IPS-NIHi11 (cell line): Measurements from ENCODE around the gene EDN1.
"Not testable (repeated sequence)": the region's sequence is repeated elsewhere in the genome, so short reads cannot be mapped to it uniquely, and the experiment has no call there.

Experiments
- DNase-seq: peaks from one replicate; pipeline ENCODE4 v3.0.0; 2012; ENCODE audit warnings: mixed read lengths, low spot score

Gene EDN1

GRCh38 chr6:12294851-12295536 is 4.8 kb downstream of the EDN1 start:
- DNase-seq, result no peak

GRCh38 chr6:12295558-12296254 is 5.5 kb downstream of the EDN1 start:
- no peak for DNase-seq

DNA sequence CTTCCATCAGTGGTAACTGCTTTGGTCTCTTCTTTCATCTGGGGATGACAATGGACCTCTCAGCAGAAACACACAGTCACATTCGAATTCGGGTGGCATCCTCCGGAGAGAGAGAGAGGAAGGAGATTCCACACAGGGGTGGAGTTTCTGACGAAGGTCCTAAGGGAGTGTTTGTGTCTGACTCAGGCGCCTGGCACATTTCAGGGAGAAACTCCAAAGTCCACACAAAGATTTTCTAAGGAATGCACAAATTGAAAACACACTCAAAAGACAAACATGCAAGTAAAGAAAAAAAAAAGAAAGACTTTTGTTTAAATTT is 6.1 kb downstream of the EDN1 start:
- DNase-seq, result no peak

GRCh38 chr6:12296604-12297003 is 6.4 kb downstream of the EDN1 start:
- DNase-seq, result no peak

DNA sequence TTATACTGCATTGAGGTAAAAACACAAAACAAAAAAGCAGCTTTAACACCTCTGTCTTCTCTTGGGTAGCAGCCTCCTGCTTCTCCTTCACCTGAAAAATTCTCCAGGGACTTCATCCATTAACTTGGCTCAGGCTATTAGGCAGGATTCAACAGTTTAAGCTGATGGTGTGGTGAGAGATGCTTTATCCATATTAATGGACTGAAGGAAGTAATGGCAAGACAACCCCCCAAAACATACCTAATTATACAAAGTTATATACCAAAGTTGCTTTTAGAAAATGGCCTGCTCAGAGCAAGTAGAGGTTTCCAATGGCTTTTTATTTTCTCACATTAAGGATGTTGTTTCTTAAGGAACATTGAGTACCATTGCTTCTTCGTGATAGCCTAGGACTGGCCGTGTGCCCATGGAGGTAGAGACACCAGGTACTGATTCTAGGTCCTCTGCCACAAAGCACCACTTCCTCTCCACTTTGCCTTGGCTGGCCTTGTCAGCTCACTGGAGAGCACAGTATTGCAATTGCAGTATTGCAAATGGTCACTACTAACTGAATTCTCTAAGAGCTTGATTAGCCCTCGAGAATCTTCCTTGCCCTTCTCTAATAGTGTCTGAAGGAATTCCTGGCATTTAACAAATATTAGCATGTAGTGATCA is 7.3 kb downstream of the EDN1 start:
- no peak for DNase-seq

GRCh38 chr6:12298017-12298978 is 8.1 kb downstream of the EDN1 start:
- DNase-seq, result no peak

GRCh38 chr6:12298995-12299394 is 8.8 kb downstream of the EDN1 start:
- DNase-seq, result no peak

DNA sequence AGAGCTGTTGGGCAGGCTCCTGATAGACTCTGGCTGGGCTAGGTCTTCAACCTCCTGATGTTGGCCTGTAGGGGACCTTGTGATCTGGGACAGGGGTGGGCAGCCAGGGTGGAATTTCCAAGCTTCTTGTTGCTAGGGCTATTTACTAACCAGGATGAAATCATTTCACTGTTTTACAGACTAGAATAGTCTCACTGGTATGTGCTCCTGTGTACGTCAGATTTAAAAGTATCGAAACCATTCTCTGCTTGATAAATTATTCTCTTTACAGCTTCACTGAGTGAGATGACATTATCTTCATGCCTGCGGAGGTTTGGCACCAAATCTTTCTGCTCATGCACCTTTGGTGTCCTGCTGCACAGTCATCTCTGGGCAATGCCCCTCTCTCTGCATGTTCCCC is 10.9 kb downstream of the EDN1 start:
- DNase-seq, result no peak

DNA sequence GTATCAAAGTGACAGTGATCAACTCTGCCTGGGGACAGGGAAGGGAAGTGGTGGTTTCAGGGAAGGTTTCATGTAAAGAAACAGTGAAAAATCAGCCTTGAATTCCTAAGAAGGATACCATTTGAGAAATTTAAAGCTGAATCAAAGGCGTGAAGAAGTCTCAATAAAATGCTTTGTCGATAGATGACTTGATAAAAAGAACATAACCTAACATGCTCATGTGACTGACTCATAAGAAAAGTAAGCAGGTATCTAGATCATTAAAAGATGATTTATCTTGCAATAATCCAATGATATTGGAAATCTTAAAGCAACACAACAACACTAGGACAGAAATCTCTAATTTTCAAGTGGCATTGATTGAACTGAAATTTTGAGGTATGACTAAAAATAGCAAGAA is 14.3 kb downstream of the EDN1 start:
- DNase-seq, result no peak

DNA sequence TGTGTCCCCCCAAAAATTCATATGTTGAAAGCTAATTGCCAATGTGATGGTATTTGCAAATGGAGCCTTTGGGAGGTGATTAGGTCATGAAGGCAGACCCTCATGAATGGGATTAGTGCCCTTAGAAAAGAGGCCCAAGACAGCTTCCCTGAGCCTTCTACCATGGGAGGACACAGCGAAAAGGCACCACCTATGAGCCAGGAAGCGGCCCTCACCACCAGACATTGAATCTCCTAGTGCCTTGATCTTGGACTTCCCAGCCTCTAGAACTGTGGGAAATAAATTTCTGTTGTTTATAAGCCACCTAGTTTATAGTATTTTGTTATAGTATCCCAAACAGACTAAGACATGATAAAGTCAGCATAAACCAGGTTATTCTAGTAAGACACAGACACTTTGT is 18.9 kb downstream of the EDN1 start:
- DNase-seq, result no peak

GRCh38 chr6:12311106-12311505 is 20.9 kb downstream of the EDN1 start:
- DNase-seq, result no peak

GRCh38 chr6:12312736-12313135 is 22.6 kb downstream of the EDN1 start:
- no peak for DNase-seq

GRCh38 chr6:12313306-12313991 is 23.3 kb downstream of the EDN1 start:
- DNase-seq, result no peak

DNA sequence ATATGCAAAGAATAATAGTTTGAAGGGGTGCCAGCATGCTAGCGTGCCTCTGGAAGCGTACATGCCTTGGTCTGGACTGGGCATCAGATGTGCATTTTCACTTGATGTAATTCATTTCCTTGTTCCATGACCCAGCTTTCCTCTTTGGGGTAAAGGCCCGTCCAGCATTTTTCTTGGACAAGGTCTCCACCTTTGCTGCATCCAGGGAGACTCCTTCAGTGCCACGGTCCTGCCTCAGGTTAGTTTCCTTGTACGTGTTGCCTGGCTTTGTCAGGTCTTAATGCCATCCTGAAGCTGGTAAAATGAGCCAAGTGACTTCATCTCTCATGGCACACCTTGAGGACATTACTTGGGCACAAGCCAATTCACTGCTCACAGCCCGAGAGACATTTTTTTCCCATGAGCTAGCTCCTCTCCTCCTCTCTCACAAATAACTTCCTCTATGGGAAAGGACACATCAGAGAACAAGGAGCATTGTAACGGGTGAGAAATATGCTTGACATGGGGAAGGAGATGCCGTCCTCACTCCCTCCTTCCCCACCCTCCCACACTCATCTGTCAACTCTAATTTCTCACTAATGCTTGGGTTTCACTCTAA is 23.9 kb downstream of the EDN1 start:
- DNase-seq, result no peak

DNA sequence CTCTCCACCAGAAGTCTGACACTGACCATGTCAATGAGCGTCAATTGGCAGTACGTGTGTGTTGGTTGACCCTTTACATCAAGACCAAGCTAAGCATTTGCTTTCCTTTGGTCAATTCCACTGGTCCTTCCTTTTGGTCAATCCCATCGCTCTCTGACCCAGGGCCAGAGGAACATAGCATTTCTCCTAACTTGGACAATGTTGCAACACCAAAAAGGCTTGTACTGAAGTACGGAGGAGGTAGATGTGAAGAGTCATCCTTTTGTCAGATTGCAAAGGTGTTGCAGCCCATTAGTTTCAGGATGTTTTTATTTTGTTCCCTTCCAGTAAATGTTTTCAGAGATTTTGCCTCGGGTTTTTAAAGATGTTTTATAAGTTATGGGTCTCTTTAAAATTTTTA is 24.6 kb downstream of the EDN1 start:
- no peak for DNase-seq

- DNase-seq, result no peak
These were observed 25.3 kb downstream of the EDN1 start for GRCh38 chr6:12315292-12316081.

GRCh38 chr6:12318749-12319148 is 28.6 kb downstream of the EDN1 start:
- no peak for DNase-seq

GRCh38 chr6:12320074-12320473 is 29.9 kb downstream of the EDN1 start:
- not testable (repeated sequence) for DNase-seq

GRCh38 chr6:12324099-12324498 is 33.9 kb downstream of the EDN1 start:
- DNase-seq, result peak; percentile 41

DNA sequence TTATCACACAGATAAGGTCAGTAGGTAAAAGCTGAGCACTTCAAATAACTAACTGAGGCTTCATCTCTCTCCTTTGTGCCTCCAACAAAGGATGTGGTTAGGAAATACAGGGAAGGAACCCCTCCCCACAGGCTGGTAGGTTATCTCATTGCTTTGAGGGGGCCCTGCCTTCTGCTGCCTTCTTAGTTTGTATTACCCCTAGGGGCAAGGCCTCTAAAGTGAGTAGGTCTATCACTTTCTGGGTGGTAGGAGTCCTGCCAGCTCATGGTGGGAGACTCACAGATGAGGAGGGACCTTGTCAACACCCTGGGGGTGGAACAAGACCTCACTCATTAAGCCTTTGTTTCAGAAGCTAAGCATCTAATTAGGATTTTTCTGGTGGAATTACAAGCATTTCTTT is 34.6 kb downstream of the EDN1 start:
- DNase-seq, result no peak

GRCh38 chr6:12325872-12326271 is 35.7 kb downstream of the EDN1 start:
- DNase-seq, result no peak
